ENCODE measurements around the gene IGFBP3.

The IGFBP3 gene

DNA sequence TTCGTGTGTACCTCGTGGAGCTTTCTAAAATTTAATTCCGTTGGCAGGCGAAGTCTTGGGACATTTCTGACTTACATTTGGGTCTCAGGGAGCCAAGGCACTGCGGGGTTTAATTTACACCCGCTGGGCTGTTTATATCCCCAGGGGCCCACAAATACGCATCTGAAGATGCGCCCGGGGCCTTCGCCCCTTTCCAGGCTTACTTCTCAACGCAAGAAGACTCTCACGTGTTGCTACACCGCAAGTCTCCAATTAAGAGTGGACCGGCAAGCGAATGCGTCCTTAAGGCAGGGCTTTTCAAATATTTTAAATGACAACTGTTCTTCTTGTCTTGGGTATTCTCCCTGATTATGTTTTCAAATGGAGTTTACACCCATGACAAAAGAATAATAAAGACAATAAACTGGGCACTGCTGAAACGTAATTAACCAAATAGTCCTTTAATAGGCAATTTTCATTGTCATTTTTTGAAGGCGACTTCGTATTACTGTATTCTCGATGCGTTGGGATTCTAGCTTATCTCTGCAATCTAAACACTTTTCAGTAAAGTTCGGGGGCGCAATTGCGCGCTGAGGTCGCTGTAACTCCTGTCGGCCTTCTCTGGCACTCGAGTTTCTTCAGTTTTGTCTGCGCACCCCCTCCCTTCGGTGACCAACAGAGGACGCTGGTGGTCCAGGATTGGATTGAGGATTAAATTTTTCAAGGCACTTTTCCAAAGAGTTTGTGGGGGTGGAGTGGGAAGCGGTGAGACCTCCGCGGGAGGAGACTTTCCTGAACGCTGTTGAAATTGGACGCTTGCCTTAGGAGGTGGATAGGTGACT lies 837 bp upstream of the IGFBP3 start:
- no peak for DNase-seq

DNA sequence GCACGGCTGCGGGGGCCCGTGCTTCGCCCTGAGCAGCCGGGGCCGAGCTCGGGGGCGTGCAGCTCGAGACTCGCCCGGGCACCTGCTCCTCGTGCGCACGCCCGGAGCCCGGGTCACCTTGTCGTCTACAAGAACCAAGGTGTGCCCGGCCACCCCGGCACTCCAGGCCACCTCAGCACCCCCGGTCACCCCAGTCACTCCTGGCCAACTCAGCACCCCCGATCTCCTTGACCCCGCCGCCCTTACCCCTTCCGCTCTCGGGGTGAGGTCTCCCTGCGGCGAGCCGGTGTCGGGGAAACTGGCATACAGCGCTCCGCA lies 268 bp upstream of the IGFBP3 start:
- DNase-seq = no peak

GRCh38 chr7:45919993-45920459 lies 1.0 kb downstream of the IGFBP3 start:
- DNase-seq = no peak

GRCh38 chr7:45919231-45919784 lies 1.8 kb downstream of the IGFBP3 start:
- DNase-seq = no peak

GRCh38 chr7:45918556-45918955 lies 2.5 kb downstream of the IGFBP3 start:
- no peak for DNase-seq

GRCh38 chr7:45917658-45918057 lies 3.4 kb downstream of the IGFBP3 start:
- DNase-seq = peak; percentile 52

GRCh38 chr7:45917064-45917463 lies 4.0 kb downstream of the IGFBP3 start:
- no peak for DNase-seq

GRCh38 chr7:45915606-45916005 lies 5.5 kb downstream of the IGFBP3 start:
- no peak for DNase-seq

DNA sequence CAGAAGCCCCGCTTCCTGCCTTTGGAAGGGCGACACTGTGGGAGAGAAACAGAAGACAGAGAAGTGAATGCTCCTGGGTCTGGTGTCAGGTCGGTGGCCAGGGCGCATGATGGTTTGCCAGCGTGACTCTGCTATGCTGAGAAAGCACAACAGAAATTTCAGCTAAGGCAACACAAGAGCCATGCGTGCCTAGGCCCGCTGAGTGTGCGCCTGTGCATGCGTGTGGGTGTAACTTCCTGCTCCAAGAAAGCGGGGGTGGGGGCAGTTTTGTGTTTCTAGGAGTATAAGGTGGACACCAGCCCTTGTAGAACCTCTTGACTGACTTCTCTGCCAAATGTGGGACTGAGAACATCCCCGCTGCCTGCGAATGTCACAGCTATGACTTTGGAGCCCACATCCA lies 6.2 kb downstream of the IGFBP3 start:
- DNase-seq = no peak

DNA sequence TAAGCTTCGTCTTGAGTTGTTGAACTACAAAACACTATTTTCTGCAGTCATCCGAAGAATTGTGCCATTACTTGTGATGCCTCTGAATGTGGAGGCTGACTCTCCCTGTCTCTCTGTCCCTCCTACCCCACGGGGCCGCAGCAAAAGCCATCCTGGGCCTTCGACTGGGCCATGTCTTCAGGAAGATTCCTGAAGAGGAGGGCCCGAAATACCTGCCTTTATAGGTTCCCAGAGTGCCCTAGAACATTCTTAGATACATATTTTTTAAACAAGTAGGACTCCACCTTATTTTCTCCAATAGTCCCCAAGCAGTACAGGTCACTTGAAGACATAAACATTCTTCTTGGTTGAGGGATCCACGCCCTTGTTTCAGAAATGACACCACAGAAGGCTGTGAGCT lies 8.1 kb downstream of the IGFBP3 start:
- DNase-seq = no peak

DNA sequence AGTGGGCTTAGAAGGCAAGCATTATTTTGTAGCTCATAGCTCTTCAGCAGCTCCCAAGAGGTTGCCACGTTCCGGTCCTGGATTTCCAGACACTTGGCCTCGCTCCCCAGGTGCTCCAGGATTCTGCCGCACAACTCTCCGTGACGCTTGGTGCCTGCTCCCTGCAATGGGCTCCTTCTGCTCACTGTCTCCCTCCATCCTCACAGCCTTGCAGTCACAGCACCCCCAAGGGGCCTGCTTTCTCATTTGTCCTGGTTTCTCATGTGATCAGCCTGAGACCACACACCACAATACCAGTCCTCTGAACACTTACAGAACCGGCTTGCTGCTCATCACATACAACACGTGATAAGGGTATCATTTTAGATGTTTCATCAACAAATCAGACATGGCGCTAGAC lies 9.8 kb downstream of the IGFBP3 start:
- no peak for DNase-seq

GRCh38 chr7:45910855-45911254 lies 10.2 kb downstream of the IGFBP3 start:
- DNase-seq = no peak

GRCh38 chr7:45909561-45909960 lies 11.5 kb downstream of the IGFBP3 start:
- no peak for DNase-seq

- DNase-seq = no peak
These were observed 18.3 kb downstream of the IGFBP3 start for GRCh38 chr7:45902820-45903219.

GRCh38 chr7:45901566-45901965 lies 19.5 kb downstream of the IGFBP3 start:
- DNase-seq = no peak

DNA sequence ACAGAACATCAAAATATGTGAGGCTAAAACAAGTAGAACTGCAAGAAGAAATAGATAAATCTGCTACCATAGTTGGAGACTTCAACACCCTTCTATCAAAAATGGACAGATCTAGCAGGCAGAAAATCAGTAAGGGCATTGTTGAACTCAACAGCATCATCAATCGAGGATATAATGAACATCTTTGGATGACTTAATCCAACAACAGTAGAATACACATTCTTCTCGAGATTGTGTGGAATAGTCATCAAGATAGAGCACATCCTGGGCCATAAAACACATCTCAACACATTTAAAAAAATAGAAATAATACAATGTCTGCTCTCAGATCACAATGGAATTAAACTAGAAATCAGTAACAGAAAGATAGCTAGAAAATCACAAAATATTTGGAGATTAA lies 22.9 kb downstream of the IGFBP3 start:
- no peak for DNase-seq

DNA sequence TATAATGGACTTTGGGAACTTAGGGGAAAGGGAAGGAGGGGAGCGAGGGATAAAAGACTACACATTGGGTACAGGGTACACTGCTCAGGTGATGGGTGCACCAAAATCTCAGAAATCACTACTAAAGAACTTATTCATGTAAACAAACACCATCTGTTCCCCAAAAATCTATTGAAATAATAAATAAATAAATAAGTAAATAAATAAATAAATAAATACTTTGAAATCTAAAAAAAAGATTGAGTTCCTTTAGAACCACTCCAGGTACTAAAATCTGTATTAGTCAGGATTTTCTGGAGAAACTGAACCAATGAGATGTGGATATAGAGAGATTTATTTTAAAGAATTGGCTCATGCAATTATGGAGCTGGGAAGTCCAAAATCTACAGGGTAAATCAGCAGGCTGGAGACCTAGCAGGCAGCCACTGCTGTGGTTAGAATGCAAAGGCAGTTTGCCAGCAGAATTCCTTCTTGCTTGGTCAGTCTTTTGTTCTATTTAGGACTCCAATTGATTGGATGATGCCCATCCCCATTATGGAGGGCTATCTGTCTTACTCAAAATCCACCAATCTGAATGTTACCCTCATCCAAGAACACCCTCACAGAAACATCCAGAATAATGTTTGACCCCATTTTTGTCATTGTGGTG lies 23.9 kb downstream of the IGFBP3 start:
- no peak for DNase-seq

DNA sequence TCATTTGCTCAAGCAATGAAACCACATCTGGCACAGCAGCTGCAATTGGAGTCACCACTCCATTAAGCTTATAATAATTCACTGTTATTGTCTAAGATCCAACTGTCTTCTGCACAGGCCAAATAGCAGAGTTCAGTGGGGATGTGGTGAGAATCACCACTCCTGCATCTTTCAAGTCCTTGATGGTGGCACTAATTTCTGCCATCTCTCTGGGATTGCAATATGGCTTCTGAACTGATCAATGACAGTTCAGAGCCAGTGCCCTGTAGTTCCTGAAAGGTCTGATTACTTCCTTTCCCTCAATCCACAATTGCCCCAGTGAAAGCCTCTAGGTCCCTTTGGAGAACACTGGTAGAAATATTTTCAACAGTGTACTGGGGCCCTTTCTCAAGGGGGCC lies 26.4 kb downstream of the IGFBP3 start:
- no peak for DNase-seq

DNA sequence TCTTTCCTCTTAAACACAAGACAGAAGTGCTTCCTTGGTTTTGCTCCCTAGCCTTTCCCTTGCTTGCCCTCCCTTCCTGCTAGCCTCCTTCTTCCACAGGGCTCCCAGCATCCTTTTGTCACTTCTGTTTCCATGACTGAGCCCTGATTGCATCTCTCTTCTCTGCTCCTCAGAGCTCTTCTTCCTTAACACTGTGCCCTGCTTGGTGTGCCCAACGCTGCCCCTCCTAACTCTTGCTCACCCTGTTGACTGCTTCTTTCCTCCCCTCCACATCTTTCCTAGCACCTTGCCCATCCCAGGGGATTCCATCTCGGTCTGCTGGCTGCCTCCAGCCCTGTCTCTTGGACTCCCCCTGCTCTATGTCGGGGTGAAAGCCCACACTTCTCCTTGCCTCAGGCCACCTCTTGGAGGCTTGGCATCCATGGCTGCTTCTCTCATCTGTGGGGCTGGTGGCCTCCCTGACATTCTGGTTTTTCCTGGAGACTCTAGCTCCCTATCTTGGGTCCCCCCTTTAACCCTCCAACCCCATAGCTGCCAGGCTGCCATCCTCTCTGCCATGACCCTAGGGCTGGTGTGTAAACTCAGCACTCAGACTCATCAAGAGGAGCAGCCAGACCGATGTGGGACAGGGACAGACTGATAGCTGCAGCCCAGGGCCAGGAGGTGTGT lies 26.9 kb downstream of the IGFBP3 start:
- DNase-seq = no peak

DNA sequence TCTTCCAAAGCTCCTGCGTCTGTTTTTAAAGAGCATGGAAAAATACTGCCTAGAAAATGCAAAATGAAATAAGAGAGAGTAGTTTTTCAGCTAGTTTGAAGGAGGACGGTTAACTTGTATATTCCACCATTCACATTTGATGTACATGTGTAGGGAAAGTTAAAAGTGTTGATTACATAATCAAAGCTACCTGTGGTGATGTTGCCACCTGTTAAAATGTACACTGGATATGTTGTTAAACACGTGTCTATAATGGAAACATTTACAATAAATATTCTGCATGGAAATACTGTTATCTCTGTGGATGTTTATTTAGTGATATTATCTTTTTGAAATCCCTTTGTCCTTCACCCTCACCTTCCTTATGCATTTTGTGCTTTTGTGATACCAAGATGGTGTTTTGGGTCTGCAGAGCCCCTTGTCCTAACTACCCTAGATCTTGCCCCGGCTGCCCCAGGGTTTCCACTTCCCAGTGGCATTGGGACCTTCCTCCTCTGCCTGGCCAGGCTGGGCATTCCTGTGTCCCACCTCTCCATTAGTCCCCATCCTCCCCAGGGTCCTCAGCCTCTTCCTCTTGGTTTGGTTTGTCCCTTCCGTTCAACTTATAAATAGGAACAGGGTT lies 27.6 kb downstream of the IGFBP3 start:
- DNase-seq = no peak

GRCh38 chr7:45892407-45893035 lies 28.6 kb downstream of the IGFBP3 start:
- DNase-seq = peak; percentile 44

GRCh38 chr7:45891462-45892402 lies 29.3 kb downstream of the IGFBP3 start:
- no peak for DNase-seq
